Osteoblast (primary cell): Measurements from ENCODE around the gene CASZ1. TPM values are rescaled to one million over a fixed set of nuclear protein-coding genes. Genes with fewer than 3 reads are reported as not detected.

Source experiments
- DNase-seq: peaks from one replicate; pipeline ENCODE4 v3.0.0; 2011; ENCODE audit warnings: low spot score, mixed read lengths; ENCODE audit not compliant: insufficient read length; ENCODE audit errors: missing footprints
- H2AFZ ChIP-seq: 2 replicates; pipeline ENCODE4 v1.6.0; 2011; ENCODE audit warnings: mild to moderate bottlenecking, low read length
- H3K27ac ChIP-seq: 2 replicates; pipeline ENCODE4 v1.5.1; 2011; ENCODE audit warnings: mild to moderate bottlenecking, low read depth, low read length, moderate library complexity
- H3K27me3 ChIP-seq: 2 replicates; pipeline ENCODE4 v1.6.0; 2012; ENCODE audit warnings: mild to moderate bottlenecking, control low read depth, inconsistent platforms, low read length, moderate library complexity; ENCODE audit not compliant: insufficient read depth
- H3K36me3 ChIP-seq: 2 replicates; pipeline ENCODE4 v1.5.1; 2011; ENCODE audit warnings: mild to moderate bottlenecking, low read length, control low read depth, moderate library complexity; ENCODE audit not compliant: insufficient read depth
- H3K4me1 ChIP-seq: 2 replicates; pipeline ENCODE4 v1.5.1; 2011; ENCODE audit warnings: mild to moderate bottlenecking, low read length, control low read depth, moderate library complexity; ENCODE audit not compliant: insufficient read depth
- H3K4me2 ChIP-seq: 2 replicates; pipeline ENCODE4 v1.6.0; 2011; ENCODE audit warnings: mild to moderate bottlenecking, low read length; ENCODE audit not compliant: insufficient read depth
- H3K4me3 ChIP-seq: fragments of 200-600 bp; sonication (generic); 3 replicates; pipeline ENCODE4 v1.5.1; 2012; ENCODE audit warnings: mild to moderate bottlenecking, low read length, inconsistent platforms; ENCODE audit not compliant: insufficient read depth
- H3K79me2 ChIP-seq: 2 replicates; pipeline ENCODE4 v1.6.0; 2012; ENCODE audit warnings: mild to moderate bottlenecking, low read length, control low read depth, inconsistent platforms; ENCODE audit not compliant: insufficient read depth
- H3K9me3 ChIP-seq: 2 replicates; pipeline ENCODE4 v1.5.1; 2011; ENCODE audit warnings: low read depth, low read length, control low read depth
- H4K20me1 ChIP-seq: 2 replicates; pipeline ENCODE4 v1.6.0; 2012; ENCODE audit warnings: mild to moderate bottlenecking, low read length, control low read depth; ENCODE audit not compliant: insufficient read depth
- total RNA-seq: library from RNA; depleted of rRNA; stranded (reverse); fragments of >200 nt; gene quantifications from 2 replicates; pipeline ENCODE4 v1.2.3, GENCODE V29; 2012
- TF ChIP-seq, protein P1 (sequence below): IDR thresholded peaks from 2 replicates; pipeline ENCODE4 v1.5.1; 2011; ENCODE audit warnings: mild to moderate bottlenecking, low read depth, low read length, moderate library complexity; ENCODE audit errors: extremely low read depth

Gene CASZ1
- total RNA-seq, 1 donor, result 0.36 TPM

DNA sequence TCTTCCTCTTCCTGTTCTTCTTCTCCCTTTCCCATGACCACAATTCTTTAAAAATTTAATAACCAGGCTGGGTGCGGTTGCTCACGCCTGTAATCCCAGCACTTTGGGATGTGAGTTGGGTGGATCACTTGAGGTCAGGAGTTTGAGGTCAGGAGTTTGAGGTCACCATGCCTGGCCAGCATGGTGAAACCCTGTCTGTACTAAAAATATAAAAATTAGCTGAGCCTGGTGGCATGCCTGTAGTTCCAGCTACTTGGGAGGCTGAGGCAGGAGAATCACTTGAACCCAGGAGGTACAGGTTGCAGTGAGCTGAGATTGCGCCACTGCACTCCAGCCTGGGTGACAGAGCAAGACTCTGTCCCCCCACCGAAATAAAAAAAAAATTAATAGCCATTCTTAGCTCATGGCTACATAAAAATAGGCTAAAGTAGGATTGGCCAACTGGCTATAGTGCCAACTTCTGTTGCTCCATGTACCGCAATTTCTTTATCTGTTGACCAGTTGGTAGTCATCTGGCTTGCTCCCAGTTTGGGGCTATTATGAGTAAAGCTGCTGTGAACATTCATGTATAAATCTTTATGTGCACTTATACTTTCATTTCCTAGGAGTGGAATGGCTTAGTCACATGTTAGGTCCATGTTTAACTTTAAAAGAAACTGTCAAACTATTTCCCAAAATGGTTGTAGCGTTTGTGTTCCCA, 185.4 kb downstream of the CASZ1 start:
- Histone ChIP-seq H3K27me3 (no peaks in the 10 kb centered on the region), H3K4me2 (no peak overlapping the region), H4K20me1 (peaks cover 15% of the 10 kb centered on the region), H2AFZ (no peak overlapping the region), H3K36me3 (no peaks in the 10 kb centered on the region), H3K79me2 (peaks cover 3% of the 10 kb centered on the region), H3K4me3 (no peak overlapping the region), H3K9me3 (no peaks in the 10 kb centered on the region), H3K4me1 (peaks cover 3% of the 10 kb centered on the region), H3K27ac (no peak overlapping the region)
- TF ChIP-seq, protein P1, sequence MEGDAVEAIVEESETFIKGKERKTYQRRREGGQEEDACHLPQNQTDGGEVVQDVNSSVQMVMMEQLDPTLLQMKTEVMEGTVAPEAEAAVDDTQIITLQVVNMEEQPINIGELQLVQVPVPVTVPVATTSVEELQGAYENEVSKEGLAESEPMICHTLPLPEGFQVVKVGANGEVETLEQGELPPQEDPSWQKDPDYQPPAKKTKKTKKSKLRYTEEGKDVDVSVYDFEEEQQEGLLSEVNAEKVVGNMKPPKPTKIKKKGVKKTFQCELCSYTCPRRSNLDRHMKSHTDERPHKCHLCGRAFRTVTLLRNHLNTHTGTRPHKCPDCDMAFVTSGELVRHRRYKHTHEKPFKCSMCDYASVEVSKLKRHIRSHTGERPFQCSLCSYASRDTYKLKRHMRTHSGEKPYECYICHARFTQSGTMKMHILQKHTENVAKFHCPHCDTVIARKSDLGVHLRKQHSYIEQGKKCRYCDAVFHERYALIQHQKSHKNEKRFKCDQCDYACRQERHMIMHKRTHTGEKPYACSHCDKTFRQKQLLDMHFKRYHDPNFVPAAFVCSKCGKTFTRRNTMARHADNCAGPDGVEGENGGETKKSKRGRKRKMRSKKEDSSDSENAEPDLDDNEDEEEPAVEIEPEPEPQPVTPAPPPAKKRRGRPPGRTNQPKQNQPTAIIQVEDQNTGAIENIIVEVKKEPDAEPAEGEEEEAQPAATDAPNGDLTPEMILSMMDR, result no peak
- peak; percentile 93 for DNase-seq

DNA sequence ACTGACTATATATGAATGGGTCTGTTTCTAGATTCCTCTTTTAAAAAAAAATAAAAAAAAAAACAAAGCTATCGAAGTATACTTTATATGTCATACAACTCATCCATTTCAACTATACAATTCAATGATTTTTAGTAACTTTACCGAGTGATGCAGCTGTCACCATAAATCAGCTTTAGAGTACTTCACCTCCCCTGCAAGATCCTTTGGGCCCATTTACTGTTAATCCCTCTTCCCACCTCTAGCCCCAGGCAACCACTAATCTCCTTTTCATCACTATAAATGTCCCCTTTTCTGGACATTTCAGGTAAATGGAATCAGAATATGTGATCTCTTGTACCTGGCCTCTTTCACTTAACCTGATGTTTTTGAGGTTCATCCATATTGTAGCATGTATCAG, 187.8 kb downstream of the CASZ1 start:
- Histone ChIP-seq H4K20me1 (peaks cover 3% of the 10 kb centered on the region), H3K27ac (no peak overlapping the region), H3K4me2 (no peak overlapping the region), H3K79me2 (peaks cover 3% of the 10 kb centered on the region), H2AFZ (no peak overlapping the region), H3K4me1 (peaks cover 3% of the 10 kb centered on the region), H3K27me3 (no peaks in the 10 kb centered on the region), H3K36me3 (no peaks in the 10 kb centered on the region), H3K4me3 (no peak overlapping the region), H3K9me3 (no peaks in the 10 kb centered on the region)
- no peak for DNase-seq
- TF ChIP-seq, protein P1, result no peak

DNA sequence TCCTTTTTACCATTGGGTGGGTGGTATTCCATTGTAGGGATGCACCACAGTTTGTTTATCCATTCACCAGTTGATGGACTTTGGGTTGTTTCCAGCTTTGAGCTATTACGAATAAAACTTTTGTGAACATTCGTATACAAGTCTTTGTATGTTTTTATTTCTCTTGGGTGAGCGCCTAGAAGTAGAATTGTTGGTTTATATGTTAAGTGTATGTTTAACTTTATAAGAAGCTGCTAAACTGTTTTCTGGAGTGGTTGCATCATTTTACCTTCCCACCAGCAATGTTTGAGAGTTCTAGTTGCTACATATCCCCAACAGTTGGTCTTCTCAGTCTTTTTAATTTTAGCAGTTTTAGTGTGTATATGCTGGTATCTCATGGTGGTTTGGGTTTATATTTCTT, 189.2 kb downstream of the CASZ1 start:
- Histone ChIP-seq H3K27ac (no peak overlapping the region), H2AFZ (no peak overlapping the region), H3K36me3 (no peaks in the 10 kb centered on the region), H3K4me2 (no peak overlapping the region), H3K4me1 (peaks cover 3% of the 10 kb centered on the region), H3K4me3 (no peak overlapping the region), H4K20me1 (no peaks in the 10 kb centered on the region), H3K27me3 (no peaks in the 10 kb centered on the region), H3K79me2 (no peaks in the 10 kb centered on the region), H3K9me3 (no peaks in the 10 kb centered on the region)
- TF ChIP-seq, protein P1, result no peak
- no peak for DNase-seq

DNA sequence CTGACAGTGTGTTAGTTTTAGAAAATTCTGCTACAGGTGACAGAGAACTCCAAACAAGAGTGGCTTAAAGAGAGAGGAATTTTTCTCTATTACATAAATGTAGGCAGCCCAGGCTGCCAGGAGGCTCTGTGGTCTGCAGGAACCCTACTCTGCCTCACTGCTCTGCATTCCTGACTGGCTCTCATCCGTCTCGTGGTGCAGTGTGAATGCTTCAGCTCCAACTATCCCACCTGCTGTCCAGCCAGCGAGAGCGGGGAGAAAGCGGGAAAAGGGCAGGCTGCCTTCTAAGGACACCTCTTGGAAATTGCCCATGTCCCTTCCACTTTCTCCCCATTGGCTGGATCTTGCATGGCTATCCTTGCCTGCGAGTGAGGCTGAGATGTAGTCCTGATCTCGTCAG, 190.4 kb downstream of the CASZ1 start:
- Histone ChIP-seq H3K4me1 (peaks cover 2% of the 10 kb centered on the region), H3K36me3 (peaks cover 3% of the 10 kb centered on the region), H3K4me2 (no peak overlapping the region), H3K27ac (no peak overlapping the region), H3K27me3 (no peaks in the 10 kb centered on the region), H3K79me2 (no peaks in the 10 kb centered on the region), H2AFZ (no peak overlapping the region), H3K4me3 (no peak overlapping the region), H4K20me1 (no peaks in the 10 kb centered on the region), H3K9me3 (no peaks in the 10 kb centered on the region)
- TF ChIP-seq, protein P1, result no peak
- no peak for DNase-seq
